GM12864 (cell line): ENCODE results near the gene TMEM181.

Experiments used
- DNase-seq: peaks from one replicate; pipeline ENCODE4 v3.0.0-alpha.2; 2011; ENCODE audit warnings: low read depth
- H3K4me3 ChIP-seq: 2 replicates; pipeline ENCODE4 v1.5.1; 2011; ENCODE audit warnings: mild to moderate bottlenecking, low read depth, low read length, control low read depth
- TF ChIP-seq, protein P1 (sequence below): IDR thresholded peaks from 2 replicates; pipeline ENCODE4 v1.5.1; 2011; ENCODE audit warnings: low read depth, mild to moderate bottlenecking, moderate library complexity, low read length, control low read depth, inconsistent platforms; ENCODE audit errors: missing control alignments

TMEM181 gene

DNA sequence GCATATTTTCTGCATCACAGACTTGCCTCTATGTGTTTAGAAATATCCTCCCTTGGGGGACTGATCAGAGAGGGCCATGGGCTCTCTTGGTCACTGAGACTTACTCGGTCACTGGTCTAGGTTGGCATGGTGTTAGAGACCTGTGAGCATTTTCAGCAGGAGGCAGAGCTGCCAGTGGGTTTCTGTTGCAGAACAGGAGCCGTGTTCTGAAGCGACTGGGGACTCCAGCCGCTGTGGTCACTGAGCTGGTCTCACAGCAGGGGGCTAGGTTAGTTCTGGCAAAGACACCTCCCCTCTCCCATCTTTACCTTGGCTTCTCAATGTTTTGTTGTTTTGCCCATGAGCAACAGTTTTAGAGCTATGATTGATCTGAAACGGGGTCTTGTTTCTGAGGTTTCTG is 8.7 kb downstream of the TMEM181 start:
- no peak overlapping the region for H3K4me3 ChIP-seq
- no peak for DNase-seq
- TF ChIP-seq, protein P1, sequence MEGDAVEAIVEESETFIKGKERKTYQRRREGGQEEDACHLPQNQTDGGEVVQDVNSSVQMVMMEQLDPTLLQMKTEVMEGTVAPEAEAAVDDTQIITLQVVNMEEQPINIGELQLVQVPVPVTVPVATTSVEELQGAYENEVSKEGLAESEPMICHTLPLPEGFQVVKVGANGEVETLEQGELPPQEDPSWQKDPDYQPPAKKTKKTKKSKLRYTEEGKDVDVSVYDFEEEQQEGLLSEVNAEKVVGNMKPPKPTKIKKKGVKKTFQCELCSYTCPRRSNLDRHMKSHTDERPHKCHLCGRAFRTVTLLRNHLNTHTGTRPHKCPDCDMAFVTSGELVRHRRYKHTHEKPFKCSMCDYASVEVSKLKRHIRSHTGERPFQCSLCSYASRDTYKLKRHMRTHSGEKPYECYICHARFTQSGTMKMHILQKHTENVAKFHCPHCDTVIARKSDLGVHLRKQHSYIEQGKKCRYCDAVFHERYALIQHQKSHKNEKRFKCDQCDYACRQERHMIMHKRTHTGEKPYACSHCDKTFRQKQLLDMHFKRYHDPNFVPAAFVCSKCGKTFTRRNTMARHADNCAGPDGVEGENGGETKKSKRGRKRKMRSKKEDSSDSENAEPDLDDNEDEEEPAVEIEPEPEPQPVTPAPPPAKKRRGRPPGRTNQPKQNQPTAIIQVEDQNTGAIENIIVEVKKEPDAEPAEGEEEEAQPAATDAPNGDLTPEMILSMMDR, result no peak

DNA sequence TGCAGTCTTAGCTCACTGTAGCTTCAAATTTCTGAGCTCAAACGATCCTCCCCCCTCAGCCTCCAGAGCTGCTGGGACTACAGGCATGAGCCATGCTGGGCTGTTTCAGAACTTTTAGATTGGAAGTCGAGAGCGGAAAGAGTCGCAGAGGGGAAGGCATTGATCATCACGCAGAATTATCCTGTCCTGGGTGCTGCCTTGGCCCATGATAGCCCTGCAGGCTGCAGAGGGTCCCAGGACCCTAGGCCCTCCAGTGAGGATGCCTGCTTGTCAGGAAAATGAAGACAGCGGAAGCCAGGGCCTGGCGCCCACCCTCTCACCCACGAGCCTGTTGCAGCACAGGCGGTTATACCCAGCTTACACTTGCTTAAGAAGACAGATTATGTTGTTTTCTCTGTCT is 9.1 kb downstream of the TMEM181 start:
- TF ChIP-seq, protein P1, result no peak
- DNase-seq, result no peak

DNA sequence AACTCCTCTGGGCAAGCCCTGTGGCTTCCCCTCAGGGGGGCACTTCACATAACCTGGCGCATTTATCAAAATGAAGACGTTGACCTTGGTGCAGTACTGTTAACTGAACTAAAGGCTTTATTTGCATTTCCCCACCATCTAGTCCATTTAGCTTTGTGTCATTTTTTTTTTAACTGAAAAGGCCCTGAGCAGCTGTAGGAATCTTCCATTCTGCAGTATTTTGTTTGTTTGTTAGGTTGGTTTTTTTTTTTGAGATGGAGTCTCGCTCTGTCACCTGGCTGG is 10.7 kb downstream of the TMEM181 start:
- TF ChIP-seq, protein P1, result no peak
- H3K4me3 ChIP-seq, result no peak overlapping the region

More for the DNA sequence above, 9.1 kb downstream of the TMEM181 start:
- no peak overlapping the region for H3K4me3 ChIP-seq

DNA sequence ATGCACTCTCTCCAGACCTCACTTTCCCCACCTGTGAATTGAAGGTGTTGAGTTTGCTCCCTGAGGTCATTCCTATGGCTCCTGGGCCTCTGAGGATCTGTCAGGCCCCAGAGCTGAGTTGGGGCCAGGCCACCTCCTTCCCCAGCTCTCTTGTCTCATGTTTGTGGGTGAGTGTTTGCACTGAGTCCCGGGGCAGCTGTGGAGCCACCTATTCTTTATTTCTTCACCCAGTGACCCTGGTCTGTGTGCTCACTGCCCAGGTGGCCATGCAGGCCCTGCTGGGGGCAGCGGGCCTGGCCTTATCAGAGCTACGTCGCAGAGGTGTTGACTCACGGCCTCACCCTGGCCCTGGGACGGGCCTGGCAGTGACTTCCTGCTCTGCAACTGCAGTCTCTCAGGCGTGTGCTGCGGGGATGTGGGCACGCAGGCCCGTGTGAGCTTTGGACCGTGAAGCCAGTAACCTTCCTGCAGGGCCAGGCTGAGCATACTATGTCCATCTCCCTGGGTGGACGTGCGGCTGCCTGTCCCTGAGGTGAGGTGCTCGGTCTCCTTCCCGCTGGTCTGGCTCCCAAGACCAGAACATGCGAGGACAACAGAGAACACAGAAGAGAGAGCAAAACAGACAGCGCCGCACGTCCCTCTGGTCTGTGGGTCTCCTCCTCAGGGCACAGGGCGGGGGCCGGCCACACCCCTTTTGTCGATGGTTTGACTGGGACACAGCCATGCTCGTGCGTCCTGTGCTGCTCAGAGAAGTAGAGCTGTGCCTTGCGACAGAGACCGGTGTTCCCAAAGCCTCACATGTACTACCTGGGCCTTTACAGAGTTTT is 12.1 kb downstream of the TMEM181 start:
- TF ChIP-seq, protein P1, result no peak
- H3K4me3 ChIP-seq, result no peak overlapping the region
- no peak for DNase-seq

More for the DNA sequence above, 10.7 kb downstream of the TMEM181 start:
- DNase-seq, result no peak

DNA sequence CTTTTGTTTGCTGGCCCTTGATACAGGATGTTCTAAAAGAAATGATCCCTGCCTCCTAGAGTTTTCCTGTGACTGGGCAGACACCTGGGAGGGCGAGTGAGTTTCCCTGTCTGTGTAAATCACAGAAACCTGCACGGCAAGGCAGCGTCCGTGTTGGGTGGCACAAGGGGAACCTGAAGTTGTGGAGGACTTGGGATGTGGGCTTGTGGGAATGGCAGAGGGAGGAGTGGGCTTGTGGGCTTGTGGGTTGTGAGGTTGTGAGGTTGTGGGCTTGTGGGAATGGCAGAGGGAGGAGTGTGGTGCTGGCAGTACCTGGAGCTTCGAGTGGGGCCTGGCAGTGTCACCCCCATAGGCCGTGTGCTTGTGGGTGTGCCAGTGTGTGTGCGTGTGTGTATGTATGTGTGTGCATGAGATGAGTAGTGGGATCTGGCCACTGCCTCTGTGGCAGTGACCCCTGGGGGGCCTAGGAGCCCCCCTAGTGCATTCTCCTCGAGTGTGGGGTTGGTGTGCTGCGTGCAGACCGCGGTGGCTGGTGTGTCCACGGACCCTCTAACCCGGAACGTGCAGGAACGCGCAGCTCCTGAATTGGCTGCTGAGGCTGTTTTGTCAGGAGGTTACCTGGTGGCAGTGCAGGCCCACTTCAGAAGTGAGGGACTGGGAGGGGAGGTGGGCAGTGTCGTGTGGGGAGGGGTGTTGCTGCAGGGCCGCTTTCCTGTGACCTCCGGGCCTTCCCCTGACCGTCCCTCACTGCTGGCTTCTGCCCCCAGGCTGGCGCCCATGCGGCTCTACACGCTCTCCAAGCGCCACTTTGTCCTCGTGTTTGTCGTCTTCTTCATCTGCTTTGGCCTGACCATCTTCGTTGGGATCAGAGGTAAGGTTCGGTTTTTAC is 13.0 kb downstream of the TMEM181 start:
- no peak for DNase-seq
- H3K4me3 ChIP-seq, result no peak overlapping the region
- TF ChIP-seq, protein P1, result no peak

DNA sequence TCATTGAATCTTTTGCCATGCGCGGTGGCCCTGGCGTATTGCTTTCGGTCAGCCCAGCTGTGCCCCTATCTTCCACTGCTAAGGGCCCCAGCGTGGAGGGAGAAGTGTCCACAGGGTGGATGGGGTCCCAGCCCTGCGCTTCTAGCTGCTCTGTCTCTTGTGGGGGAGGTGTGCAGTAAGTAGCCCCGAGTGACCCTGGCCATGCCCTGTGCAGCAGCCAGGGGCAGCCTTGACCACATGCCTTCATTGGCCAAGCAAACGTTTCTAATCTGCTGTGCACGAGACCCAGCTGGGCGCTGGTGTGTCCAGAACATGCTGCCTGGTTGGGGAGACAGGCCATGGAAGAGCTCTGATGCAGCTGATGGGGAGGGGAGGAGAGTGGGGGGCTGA is 13.6 kb downstream of the TMEM181 start:
- DNase-seq, result no peak
- TF ChIP-seq, protein P1, result no peak
- no peak overlapping the region for H3K4me3 ChIP-seq
